Transverse colon (tissue), 4 donors: ENCODE measurements around the gene PTH1R. TPM values are rescaled to one million over a fixed set of nuclear protein-coding genes. Genes with fewer than 3 reads are reported as not detected.

Experiments
- DNase-seq: peaks from one replicate; pipeline ENCODE4 v3.0.0-alpha.2; 2019
- H3K27ac ChIP-seq, 4 donors: fragments of 200-600 bp; sonication (generic); 2 replicates each; pipeline ENCODE4 v1.5.1; 2016 to 2018; ENCODE audit warnings: inconsistent platforms in 4 of 4
- H3K27me3 ChIP-seq: fragments of 200-600 bp; sonication (generic); 2 replicates; pipeline ENCODE4 v1.5.1; 2017; ENCODE audit warnings: inconsistent platforms
- H3K36me3 ChIP-seq, 4 donors: fragments of 200-600 bp; sonication (generic); 2 replicates each; pipeline ENCODE4 v1.5.1; 2017 to 2019; ENCODE audit warnings: inconsistent platforms in 4 of 4
- H3K4me1 ChIP-seq, 4 donors: fragments of 200-600 bp; sonication (generic); 2 replicates each; pipeline ENCODE4 v1.5.1; 2017 to 2020; ENCODE audit warnings: inconsistent platforms in 4 of 4
- H3K4me3 ChIP-seq, 4 donors: fragments of 200-600 bp; sonication (generic); 1 replicate in 1 of 4; 2 replicates in 3 of 4; pipeline versions ENCODE4 v1.5.1 to v1.6.1; 2017 to 2019; ENCODE audit warnings: inconsistent platforms in 4 of 4
- H3K9me3 ChIP-seq, 2 donors: fragments of 200-600 bp; sonication (generic); 2 replicates each; pipeline ENCODE4 v1.5.1; 2017 to 2019; ENCODE audit warnings: inconsistent platforms in 2 of 2
- CTCF ChIP-seq, 5 experiments: fragments of 200-600 bp in 3 of 5; fragments of 450-650 bp in 2 of 5; sonication (generic) in 3 of 5; IDR thresholded peaks; 1 replicate in 2 of 5; 2 replicates in 3 of 5; pipeline ENCODE4 v1.5.1; 2016 to 2017; ENCODE audit warnings: antibody characterized with exemption in 5 of 5, inconsistent platforms in 3 of 5, mild to moderate bottlenecking in 2 of 5, moderate library complexity in 1 of 5
- EP300 ChIP-seq: sonication (generic); formaldehyde crosslinking; IDR thresholded peaks from one replicate; pipeline ENCODE4 v1.6.1; 2017; ENCODE audit warnings: antibody characterized with exemption, low read depth
- POLR2A ChIP-seq: fragments of 450-650 bp; IDR thresholded peaks from one replicate; pipeline ENCODE4 v1.6.1; 2016; ENCODE audit warnings: antibody characterized with exemption, mild to moderate bottlenecking, moderate library complexity
- POLR2AphosphoS5 ChIP-seq, 3 donors: sonication (generic); formaldehyde crosslinking; IDR thresholded peaks; one replicate each; pipeline ENCODE4 v1.6.1; 2016; ENCODE audit warnings: antibody characterized with exemption in 3 of 3
- WGBS, 2 donors: methylation state at CpG; one replicate each; pipeline ENCODE4 v1.1.5; 2018; ENCODE audit warnings: low coverage in 1 of 2; 5-methylcytosine and 5-hydroxymethylcytosine counted together
- in situ Hi-C, 4 donors: fragments of 200-750 bp; cut with MboI; loops; one replicate each; pipeline versions ENCODE4 v1.15.0 to v1.15.1; 2017; ENCODE audit warnings: low sequenced_read_pairs in 3 of 4, low pct_ligation_motif_present in 1 of 4, low pct_unique_long_range_greater_than_20kb in 1 of 4
- intact Hi-C: fragments of 100-400 bp; cut with DNase I; formaldehyde crosslinking; loops from one replicate; pipeline ENCODE4 v1.15.1; 2023; ENCODE audit warnings: low total_unique reads
- total RNA-seq, 4 donors: library from RNA; depleted of rRNA; stranded (reverse); fragments of >200 nt; gene quantifications; one replicate each; pipeline ENCODE4 v1.1.0, GENCODE V29; 2016

PTH1R gene
- total RNA-seq, 4 donors from 2014 or later = 0.60 to 2.5 (median 1.4) TPM; not detected in 1

GRCh38 chr3:46903341-46904302 is 26.1 kb downstream of the PTH1R start:
- in situ Hi-C loops = loop anchor here in 1 of 4 donors (10.0 kb wide), 1 partner anchor 189 kb away; the partner anchor contains the start of gene PRSS50
- no peak for TF ChIP-seq POLR2A
- no peak for TF ChIP-seq POLR2AphosphoS5 (IDR thresholded peaks at IDR 0.05)
- no peak for TF ChIP-seq CTCF (IDR thresholded peaks at IDR 0.05)
- TF ChIP-seq EP300 = no peak
- Histone ChIP-seq H3K4me3 (no peak overlapping the region), H3K36me3 (no peaks in the 10 kb centered on the region), H3K27me3 (peaks cover 10% of the 10 kb centered on the region), H3K4me1 (peaks cover 0 to 4% (median 3%) of the 10 kb centered on the region in 4 donors), H3K27ac (no peak overlapping the region), H3K9me3 (no peaks in the 10 kb centered on the region)
- WGBS, 2 donors = 54 to 72% methylated on average over 5 to 19 of the region's 21 CpGs
- DNase-seq = no peak
- intact Hi-C loops = no loop called here

- no peak for TF ChIP-seq POLR2A
- no peak for TF ChIP-seq POLR2AphosphoS5 (IDR thresholded peaks at IDR 0.05)
- TF ChIP-seq CTCF (IDR thresholded peaks at IDR 0.05) = no peak
- H3K9me3 ChIP-seq = no peaks in the 10 kb centered on the region
- no peak overlapping the region for H3K27ac ChIP-seq
- in situ Hi-C loops = loop anchor here in 1 of 4 donors (10.0 kb wide), 1 partner anchor 190 kb away; the partner anchor contains the start of gene PRSS50
- no peaks in the 10 kb centered on the region for H3K36me3 ChIP-seq
- H3K27me3 ChIP-seq = peaks cover under 1% of the 10 kb centered on the region
- H3K4me1 ChIP-seq = peaks cover 3 to 6% (median 6%) of the 10 kb centered on the region in 4 donors
- H3K4me3 ChIP-seq = no peak overlapping the region
- WGBS, 2 donors = 81 to 100% methylated on average over 1 to 18 of the region's 18 CpGs
- no peak for DNase-seq
- intact Hi-C loops = loop anchor here (5.0 kb wide), 1 partner anchor 37 kb away; no protein-coding TSS in a partner anchor
These were observed 27.0 kb downstream of the PTH1R start for GRCh38 chr3:46904303-46905212.

GRCh38 chr3:46905213-46905560 is 27.7 kb downstream of the PTH1R start:
- H3K36me3 ChIP-seq = no peaks in the 10 kb centered on the region
- H3K9me3 ChIP-seq = no peaks in the 10 kb centered on the region
- H3K4me1 ChIP-seq = peaks cover 4 to 10% (median 7%) of the 10 kb centered on the region in 4 donors
- WGBS, 2 donors = 93% methylated on average over 2 of the region's 3 CpGs; no CpG with 5 or more reads in 1 of the 2 donors
- no peak overlapping the region for H3K27ac ChIP-seq
- H3K27me3 ChIP-seq = no peaks in the 10 kb centered on the region
- intact Hi-C loops (loop anchor here (5.0 kb wide), 1 partner anchor 38 kb away; no protein-coding TSS in a partner anchor), in situ Hi-C loops (loop anchor here in 1 of 4 donors (10.0 kb wide), 1 partner anchor 190 kb away; the partner anchor contains the start of gene PRSS50)
- no peak for TF ChIP-seq EP300
- TF ChIP-seq POLR2AphosphoS5 (IDR thresholded peaks at IDR 0.05) = no peak
- no peak for TF ChIP-seq CTCF (IDR thresholded peaks at IDR 0.05)
- no peak overlapping the region for H3K4me3 ChIP-seq
- no peak for DNase-seq
